IPS DF 19.7 (cell line): ENCODE measurements around the gene PLAC1.

Experiments
- DNase-seq: peaks from one replicate; pipeline ENCODE4 v3.0.0-alpha.2; 2013; ENCODE audit warnings: low read depth, low spot score

Gene PLAC1

GRCh38 chrX:134670134-134670924, 12.1 kb upstream of the PLAC1 start:
- no peak for DNase-seq

GRCh38 chrX:134669378-134670098, 11.3 kb upstream of the PLAC1 start:
- DNase-seq: no peak

GRCh38 chrX:134664202-134664601, 5.9 kb upstream of the PLAC1 start:
- no peak for DNase-seq

- no peak for DNase-seq
Observed at GRCh38 chrX:134661295-134661694, 3.0 kb upstream of the PLAC1 start.

- DNase-seq: no peak
Observed at GRCh38 chrX:134660627-134661026, 2.4 kb upstream of the PLAC1 start.

- no peak for DNase-seq
Observed at GRCh38 chrX:134659761-134660160, 1.5 kb upstream of the PLAC1 start.

- DNase-seq: no peak
Observed at GRCh38 chrX:134658760-134659023, 421 bp upstream of the PLAC1 start.

- DNase-seq: no peak
Observed at GRCh38 chrX:134654398-134655012, 3.8 kb downstream of the PLAC1 start.

GRCh38 chrX:134653835-134654234, 4.4 kb downstream of the PLAC1 start:
- no peak for DNase-seq

GRCh38 chrX:134650701-134651100, 7.6 kb downstream of the PLAC1 start:
- no peak for DNase-seq

- no peak for DNase-seq
Observed at GRCh38 chrX:134649770-134650169, 8.5 kb downstream of the PLAC1 start.

GRCh38 chrX:134647477-134647877, 10.8 kb downstream of the PLAC1 start:
- no peak for DNase-seq

GRCh38 chrX:134646691-134647090, 11.6 kb downstream of the PLAC1 start:
- DNase-seq: no peak

- DNase-seq: no peak
Observed at GRCh38 chrX:134645936-134646543, 12.2 kb downstream of the PLAC1 start.

- DNase-seq: no peak
Observed at GRCh38 chrX:134642386-134642785, 15.9 kb downstream of the PLAC1 start.

GRCh38 chrX:134641346-134641745, 16.9 kb downstream of the PLAC1 start:
- DNase-seq: no peak

GRCh38 chrX:134640914-134641313, 17.4 kb downstream of the PLAC1 start:
- no peak for DNase-seq

- no peak for DNase-seq
Observed at GRCh38 chrX:134636851-134637250, 21.4 kb downstream of the PLAC1 start.

- DNase-seq: no peak
Observed at GRCh38 chrX:134634691-134635090, 23.6 kb downstream of the PLAC1 start.

- no peak for DNase-seq
Observed at GRCh38 chrX:134633832-134634231, 24.4 kb downstream of the PLAC1 start.

GRCh38 chrX:134633394-134633793, 24.9 kb downstream of the PLAC1 start:
- DNase-seq: no peak

GRCh38 chrX:134632355-134632754, 25.9 kb downstream of the PLAC1 start:
- DNase-seq: no peak
